Body of pancreas (tissue), 4 donors: Measurements from ENCODE around the gene PTPRN2.

Source experiments
- CTCF ChIP-seq, 7 experiments: fragments of 450-650 bp in 4 of 7; fragments of 200-600 bp in 3 of 7; sonication (generic) in 3 of 7; IDR thresholded peaks; one replicate each; pipeline ENCODE4 v1.5.1; 2016 to 2019; ENCODE audit warnings: antibody characterized with exemption in 7 of 7
- POLR2A ChIP-seq, 3 donors: fragments of 450-650 bp; IDR thresholded peaks; one replicate each; pipeline ENCODE4 v1.6.1; 2016; ENCODE audit warnings: antibody characterized with exemption in 3 of 3, mild to moderate bottlenecking in 2 of 3

GRCh38 chr7:157813053-157813452 is 774.6 kb downstream of the PTPRN2 start:
- no peak for TF ChIP-seq CTCF (IDR thresholded peaks at IDR 0.05)
- TF ChIP-seq POLR2A (IDR thresholded peaks at IDR 0.05), result no peak
